HG02588 (cell line): ENCODE results near the gene RETREG2.

Experiments used
- ATAC-seq: cut with Tn5 transposase; IDR thresholded peaks from one replicate; pipeline ENCODE4 v1.9.1; 2021; ENCODE audit warnings: mild to moderate bottlenecking, moderate library complexity; ENCODE audit not compliant: unreplicated experiment

The RETREG2 gene

DNA sequence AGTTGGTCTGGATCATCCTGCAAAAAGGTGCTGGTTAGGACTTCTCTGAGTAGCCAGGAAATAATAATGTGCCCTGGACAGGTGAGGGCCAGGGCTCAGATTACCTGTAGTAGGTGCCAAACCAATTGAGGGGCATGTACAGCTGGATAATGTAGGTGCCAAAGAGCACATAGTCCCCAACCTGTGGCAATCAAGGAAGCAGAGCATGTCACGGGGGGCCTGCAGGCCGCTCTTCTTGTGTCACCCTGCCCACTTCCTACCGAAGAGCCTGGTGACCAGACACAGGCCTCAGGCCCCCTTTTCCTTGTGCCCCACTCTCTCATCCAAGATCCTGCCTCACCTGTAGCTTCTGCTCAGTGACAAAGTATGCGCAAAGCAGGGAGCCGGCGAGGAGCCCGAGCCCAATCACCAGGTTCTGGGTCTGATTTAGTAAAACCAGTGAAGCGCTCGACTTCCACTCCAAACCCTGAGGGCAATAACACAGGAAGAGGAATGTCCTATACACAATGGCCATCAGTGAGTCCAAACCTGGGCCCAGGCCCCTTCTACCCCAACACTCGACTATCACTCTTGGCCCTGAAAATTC, 35.5 kb downstream of the RETREG2 start:
- ATAC-seq, result no peak

DNA sequence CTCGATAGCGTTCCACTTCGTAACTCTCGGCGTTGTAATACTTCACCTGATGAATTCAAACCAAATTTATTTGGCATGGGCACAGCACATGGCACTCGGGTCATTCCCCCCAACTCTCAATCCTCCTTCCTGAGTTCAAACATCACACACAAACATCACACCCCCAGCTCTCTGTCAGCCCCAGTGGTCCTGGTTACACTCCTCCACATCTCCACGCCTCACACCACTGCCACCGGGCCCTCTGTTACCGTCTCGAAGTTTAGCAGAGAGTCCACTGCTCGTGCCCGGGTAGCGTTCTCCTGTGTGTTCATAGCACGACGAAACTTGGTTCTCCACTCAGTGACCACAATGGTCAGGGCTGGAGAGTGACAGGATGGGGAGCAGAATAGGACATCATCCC, 36.1 kb downstream of the RETREG2 start:
- no peak for ATAC-seq

DNA sequence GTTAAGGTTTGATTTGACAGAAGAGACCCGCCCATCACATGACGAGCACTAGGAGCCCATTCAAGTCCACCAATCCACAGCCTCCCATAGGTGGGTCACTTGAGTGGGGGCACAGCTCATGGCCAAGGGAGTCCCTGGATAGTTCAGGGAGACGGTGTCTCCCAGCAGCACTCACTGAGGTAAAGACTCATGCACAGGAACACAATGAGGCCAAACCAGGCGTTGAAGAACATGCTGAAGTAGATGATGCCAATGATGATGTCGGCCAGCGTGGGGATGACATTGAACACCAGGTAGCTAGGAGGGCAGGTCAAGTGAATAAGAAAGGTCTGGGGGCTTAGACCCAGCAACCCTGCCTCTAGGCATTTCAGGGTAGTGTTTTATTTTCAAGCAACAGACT, 36.7 kb downstream of the RETREG2 start:
- no peak for ATAC-seq

DNA sequence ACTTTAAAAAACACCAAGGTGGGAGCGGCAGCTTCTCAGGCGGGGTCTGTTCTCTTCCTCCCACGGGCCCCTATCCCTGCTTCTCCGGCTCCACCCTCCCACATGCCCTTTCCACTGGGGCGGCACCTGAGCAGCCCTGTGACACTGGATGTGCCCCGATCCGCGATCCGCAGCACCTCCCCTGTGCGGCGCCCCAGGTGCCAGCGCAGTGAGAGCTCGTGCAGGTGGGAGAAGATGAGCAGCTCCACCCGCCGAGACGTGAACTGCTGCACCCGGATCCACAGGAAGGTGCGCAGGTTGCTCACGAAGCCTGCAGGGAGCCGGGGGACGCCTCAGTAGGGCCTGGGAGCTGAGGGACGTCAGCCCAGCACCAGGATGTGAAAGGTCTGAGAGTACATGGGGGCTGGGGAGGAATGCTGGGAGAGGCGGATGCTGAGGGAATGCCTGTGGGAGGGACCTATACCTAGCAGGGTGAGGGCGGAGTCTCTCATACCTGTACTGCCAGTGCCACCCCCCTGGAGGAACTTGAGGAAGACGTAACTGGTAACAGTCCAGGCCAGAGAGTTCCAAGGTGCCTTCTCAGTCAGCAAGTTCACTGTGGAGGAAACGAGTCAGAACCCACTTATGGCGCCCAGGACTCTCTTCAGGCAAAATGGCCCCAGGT, 37.9 kb downstream of the RETREG2 start:
- no peak for ATAC-seq

DNA sequence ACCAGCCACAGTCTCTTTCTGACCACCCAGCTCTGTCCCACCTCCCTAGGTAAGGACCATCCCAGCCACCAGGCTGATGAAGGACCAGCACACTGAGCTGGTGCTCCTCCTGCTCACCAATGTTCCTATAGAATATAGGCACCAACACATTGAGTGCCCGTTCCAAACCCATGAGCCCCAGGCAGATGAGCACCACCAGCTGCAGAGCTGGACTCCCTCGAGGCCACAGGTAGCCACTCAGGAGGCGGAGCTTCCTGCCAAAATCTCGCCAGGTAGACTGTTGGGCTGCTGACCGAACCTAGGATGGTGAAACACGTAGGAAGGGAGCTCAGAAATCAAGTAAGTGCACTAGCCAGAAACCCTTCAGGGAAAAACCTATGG, 38.5 kb downstream of the RETREG2 start:
- ATAC-seq, result no peak

DNA sequence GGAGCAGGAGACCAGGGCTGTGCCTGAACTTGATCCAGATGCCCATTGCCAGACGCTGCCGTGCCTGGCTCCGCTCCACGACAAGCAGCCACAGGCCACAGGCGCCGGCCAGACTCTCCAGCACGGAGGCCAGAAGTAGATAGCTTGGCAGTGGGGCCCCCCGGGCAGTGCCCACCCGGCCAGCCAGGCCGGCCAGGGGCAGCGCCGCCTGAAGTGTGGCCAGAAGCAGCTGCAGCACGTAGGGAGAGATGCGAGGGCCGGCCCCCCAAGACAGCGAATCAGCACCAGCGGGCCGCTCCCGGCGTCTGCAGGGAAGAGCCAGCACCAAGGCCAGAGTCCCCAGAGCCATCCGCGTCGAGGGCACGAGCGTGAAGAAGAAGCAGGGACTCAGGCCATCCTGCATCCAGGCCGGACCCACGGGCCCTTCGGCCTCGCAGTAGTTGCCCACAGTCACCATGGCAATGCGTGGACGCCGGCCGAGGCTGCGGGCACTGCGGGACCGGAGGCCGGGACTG, 40.2 kb downstream of the RETREG2 start:
- ATAC-seq, result peak; percentile 21

DNA sequence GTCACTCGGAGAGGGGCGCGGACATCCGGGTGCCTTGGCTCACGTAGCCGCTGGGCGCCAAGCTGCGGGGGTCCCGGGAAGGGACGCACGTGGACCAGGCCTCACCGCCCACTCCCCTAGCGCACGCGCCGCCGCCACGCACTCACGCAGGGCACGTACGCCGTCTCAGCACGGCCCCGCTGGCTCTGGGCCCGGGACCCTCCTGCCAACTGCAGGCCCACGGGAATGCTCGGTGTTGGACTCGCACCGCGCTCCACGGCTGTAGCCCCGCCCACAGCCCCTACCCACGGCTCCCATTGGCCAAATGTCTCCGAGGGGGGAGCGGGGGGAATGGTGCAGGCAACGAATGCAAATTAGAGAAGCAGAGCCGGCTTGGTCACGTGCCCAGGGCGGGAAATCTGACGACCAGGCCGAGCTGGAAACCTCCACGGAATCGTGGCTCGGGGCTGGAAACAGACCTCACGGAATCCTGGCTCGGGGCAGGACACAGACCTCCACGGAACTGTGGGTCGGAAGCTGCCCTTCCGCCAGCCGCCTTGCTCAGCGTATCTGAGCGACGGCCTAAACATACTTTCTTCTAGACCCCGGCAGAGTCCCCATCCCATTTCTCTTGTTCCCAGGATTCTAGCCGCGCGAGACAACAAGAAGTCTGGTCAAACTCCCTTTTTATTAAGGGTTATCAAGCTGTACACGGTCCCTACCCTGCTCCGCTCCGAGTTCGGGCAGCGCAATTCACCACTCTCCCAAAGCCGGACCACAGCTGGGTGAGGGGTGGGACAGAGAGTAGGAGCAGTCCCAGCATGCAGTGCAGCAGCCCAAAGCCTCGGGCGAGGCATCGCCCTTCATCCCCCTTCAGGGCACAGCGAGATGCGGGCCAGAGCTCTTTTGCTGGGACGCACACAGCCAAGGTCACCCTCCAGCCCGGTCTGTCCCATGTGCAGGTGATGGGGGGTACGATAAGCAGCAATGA, 40.9 kb downstream of the RETREG2 start, which contains the start of gene ABCB6:
Gene ABCB6 (minus strand): TSS at position 227 of the 970 bp plus-strand sequence. CDS start 285 bp downstream, outside the sequence.
- ATAC-seq, result peak; percentile 73

DNA sequence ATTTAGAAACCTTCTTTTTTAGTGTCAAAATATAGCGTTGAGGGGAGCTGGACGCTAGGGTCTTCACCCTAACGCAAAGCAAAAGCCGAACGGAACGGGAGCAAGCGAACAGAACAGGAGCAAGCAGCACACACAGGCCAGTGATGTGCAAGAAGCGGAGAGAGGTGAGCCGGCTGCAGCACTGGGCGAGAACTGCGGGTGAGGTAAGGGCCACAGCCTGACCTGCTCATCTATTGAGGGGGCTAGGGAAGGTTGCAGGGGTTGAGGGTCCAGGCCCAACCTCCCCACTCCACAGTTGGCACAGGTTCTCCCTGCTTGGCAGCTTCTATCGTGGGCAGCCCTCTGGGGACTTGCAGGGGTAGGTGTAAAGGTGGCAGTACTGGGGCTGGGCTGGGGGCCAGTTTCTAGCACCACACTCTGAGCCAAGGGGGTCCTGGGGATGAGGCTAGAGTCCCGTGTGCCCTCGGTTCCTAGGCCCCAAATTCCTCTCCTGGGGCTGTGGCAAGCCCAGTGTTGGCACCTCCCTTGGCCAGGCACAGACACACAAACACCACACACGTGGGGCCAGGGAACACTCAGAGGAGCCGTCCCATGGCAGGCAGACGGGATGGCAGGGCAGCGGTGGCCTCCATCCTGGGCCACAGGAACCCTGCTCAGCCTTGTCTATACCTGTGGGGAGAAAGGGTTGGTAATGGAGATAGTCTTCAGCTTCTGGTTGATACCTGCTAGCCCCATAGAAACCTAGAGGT, 41.9 kb downstream of the RETREG2 start:
- no peak for ATAC-seq

DNA sequence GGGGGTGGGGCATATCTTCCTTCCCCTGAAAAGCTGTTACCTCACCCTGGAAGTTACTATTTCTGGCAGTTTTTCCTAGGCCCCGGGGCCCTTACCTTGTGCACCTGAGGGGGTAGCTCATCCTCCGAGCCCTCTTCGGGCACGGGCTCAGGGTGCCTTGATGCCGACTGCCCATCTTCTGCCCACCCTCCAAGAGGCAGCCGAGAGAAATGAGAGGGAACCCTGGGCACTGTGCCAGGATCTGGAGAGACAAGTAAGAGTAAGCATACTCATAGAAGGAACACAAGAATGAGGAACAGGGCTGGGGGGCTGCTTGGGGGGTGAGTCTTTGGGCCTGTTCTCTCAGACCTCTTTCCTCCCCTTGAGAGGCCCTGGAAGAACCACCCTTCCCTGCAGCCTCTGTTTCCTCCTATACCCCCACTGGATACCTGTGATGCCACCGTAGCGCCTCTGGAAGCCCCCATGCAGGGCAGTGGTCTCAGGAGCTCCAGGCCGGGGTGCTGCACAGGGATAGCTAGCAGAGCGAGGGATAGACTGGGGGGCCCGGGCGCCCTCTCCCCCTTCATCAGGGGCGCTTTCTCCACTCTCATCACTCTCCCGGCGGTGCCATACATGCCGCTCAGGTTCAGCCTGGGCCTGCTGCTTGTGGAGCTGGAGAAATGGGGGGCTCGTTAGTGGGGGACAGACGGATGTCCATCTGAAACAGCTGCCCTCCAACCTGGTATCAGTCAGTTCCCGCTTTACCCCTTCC, 42.8 kb downstream of the RETREG2 start:
- no peak for ATAC-seq

DNA sequence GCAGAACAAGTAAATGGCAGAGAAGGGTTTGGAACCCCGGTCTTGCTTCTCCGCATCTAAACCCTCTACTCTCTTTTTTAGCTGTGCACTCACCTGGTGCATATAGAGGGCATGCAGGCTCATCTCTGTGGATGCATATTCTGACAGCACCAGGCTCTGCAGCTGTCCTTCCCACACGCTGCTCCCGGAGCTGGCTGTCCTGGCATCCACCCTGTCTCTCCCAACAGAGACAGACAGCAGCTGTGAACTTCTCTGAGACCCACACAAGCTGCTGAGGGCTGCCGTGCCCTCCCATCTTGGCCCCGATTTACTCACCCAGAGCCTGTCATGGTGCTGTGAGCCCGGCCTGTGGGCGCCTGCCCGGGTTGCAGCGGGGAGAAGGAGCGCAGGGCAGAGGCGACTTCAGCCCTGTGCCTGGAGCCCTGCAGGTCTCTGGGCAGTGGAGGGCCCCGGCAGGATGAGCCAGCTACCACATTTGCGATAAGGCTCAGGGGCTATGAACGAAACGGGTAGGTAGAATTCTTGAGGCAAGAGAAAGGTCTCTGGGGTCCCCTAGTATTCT, 44.0 kb downstream of the RETREG2 start:
- ATAC-seq, result no peak

DNA sequence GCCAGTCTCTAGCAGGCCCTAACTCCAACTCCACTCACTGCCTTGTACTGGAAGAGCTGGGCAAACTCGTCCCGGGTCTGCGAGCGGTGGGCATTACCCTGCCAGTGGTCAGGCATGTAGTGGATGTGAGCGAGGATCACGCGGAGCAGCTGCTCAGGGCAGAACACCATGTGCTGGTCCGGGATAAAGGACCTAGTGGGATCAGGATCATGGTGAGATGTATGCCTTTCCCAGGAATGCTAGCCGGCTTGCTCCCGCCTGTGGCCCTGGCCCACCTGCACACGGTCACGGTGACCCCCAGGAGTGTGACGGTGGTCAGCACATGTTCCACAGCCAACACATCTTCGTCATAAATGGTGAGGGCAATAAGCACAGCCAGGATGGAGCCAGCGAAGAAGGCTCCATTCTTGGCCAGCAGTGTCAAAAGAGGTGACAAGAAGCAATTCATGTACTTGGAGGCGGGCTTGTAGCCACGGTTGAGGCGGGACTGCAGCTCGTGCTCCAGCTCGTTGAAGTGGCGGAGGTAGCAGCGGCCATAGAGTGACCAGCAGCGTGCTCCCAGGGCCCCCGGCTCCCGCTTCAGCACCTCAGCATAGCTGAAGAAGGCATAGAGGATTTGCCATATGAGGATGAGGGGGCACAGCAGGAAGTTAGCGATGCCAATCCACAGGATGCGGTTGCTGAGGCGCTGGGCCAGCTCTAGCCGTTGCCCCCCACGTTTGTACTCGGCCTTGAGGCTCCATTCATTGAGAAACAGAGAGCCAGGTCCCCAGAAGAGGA, 45.9 kb downstream of the RETREG2 start:
- no peak for ATAC-seq

DNA sequence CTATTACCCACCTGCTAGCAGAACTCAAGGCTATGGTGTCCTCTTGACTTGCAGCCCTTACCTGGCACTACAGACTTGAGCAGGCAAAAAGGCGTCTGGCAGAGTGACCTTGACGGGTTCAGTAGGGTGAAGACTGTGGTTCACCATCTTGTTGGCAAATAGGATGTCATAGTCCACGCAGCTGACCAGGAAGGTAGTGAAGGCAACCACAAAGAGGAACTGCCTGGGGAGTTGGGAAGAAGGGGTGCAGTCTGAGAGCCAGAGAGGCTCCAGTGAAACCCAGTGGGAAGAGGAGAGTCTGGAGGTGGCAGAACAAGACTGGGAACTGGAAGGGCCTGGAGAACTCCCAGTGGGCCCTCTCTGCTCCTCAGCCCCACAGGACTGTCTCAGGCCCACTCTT, 47.3 kb downstream of the RETREG2 start:
- no peak for ATAC-seq

DNA sequence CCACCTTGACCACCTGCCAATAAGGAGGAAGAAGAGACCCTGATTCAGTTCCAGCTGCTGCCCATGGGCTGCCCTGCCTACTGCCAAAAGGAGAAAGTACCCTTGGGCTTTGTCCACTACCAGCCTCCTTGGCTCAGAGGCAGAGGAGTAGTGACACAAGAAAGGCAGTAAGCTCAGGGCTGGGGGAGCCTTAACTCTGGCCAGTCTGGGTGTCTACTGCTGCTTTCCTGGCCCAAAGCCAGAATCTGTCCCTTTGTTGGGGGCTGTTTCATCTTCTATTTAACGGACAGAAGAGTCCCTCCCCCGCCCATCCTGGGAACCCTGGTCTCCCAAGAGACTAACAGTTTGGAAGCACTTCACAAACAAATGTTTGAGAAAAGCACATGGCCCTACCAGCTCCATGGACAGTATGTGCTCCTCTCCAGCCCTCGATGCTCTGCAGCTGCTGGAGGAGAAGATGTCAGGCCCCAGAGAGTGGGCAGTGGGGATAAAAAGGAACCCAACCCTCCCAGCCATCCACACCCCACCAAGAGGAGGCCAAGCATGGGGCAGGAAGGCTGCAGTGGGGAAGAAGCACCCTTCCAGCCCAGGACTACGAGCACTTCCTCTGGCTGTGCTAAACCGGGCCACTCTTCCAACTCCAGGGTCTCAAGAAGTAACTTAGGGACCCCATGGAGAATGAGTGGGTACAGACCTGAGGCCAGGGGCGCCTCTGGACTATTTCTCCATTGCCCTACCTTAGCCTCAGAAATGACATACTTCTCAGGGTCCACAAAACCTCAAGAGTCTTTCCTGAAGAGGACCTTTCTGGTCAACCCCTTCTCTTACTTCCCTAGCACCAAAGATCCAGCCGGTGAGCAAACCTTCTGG, 50.2 kb downstream of the RETREG2 start:
- ATAC-seq, result no peak

DNA sequence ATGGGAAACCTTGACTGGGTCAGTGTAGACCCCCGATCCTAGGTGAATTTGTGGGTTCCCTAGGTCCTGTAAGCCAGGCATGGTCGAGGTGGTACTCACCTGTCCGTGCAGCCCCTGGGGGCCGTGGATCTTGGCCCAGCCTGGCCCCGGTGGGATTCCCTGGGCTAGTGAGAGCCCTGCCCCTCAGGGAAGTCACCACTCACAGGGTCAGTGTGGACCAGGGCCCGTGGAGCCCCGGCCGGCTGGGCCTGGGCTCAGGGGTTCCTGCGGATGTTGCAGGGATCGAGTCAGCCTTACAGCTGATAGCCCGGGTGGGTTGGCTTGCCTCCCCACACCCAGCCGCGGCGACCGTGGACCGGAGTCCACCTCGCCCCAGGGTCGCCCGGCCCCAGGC, 50.8 kb downstream of the RETREG2 start:
- peak; percentile 9 for ATAC-seq

DNA sequence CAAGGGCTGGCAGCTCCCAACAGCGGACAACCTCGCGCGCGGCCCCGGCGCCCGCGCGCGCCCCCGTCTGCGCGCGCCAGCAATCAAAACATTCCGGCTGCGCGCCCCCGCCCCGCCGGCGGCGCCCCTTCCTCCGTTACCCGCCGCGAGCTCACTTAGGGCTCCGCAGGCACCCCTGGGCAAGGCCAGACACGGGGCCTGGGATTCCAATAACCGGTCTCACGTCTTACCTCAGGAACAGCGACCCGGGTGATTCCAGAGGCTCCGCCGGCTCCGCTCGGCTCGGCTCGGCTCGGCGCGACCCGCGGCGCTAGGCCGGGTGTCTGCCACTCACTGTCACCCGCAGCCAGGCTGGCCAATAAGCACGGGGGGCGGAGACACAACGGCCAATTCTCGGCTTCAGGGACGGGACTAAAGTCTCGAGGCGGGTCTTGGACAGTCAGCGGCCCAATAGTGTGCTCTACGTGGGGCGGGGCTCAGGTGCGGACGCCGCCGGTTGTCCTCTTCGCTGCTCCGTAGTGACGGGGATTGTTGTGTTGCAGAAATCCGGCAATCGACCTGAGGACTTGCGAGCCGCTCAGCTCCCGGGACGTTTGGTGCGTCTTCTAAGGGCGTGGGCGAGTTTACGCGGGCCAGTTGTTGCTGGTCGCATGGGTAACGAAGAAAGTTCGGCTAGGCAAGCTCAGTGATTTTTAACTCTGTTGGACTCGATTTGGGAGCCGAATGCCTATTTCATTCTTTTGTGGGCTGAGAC, 51.4 kb downstream of the RETREG2 start, which contains the start of the genes ANKZF1 and ATG9A:
Gene ANKZF1 (plus strand): TSS at position 502 of the 754 bp plus-strand sequence. CDS start 452 bp downstream, outside the sequence.
Gene ATG9A (minus strand): TSS at position 332 of the 754 bp plus-strand sequence. CDS start 1,612 bp downstream, outside the sequence.
- peak; percentile 95 for ATAC-seq

DNA sequence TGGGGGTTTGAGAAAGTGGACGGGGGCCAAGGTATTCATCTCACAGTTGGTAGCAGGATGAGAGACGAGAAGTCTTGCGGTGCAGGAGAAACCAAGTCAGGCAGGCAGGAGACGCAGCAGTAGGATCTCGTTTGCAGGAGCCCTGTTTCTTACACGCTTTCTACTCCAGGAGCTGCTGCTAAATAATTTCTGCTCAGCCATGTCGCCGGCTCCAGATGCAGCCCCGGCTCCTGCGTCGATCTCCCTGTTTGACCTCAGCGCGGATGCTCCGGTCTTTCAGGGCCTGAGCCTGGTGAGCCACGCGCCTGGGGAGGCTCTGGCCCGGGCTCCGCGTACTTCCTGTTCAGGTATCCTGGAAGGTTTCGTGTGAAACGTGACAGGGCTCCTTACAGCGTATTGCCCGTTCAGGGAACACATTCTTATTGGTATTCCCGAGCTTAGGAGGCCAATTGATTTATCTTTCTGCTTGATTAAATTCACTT, 52.0 kb downstream of the RETREG2 start:
- no peak for ATAC-seq

DNA sequence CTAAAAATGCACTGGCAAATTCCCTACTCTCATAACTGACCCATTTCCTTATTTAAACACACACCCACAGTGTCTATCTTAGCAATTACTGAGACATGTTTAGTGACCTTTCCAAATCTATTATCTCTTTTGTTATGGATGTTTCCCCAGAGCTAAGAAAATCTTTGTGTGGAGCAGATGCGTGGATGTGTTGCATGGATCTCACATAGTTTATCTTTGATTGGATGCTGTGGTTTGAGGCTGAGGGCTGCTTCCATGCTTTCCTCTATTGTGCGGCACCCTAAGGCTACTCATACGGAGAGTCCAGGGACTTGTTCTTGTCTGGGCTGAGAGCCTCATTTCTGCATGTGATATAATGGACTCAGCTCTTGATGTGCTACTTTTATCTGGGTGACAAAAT, 56.3 kb downstream of the RETREG2 start:
- no peak for ATAC-seq
